ENCODE results near the gene PRKAG2. TPM values are rescaled to one million over a fixed set of nuclear protein-coding genes. Genes with fewer than 3 reads are reported as not detected.

Gene PRKAG2
- total and polyA plus RNA-seq, 2 experiments from 2014 or later: 9.1 to 14.9 TPM

GRCh38 chr7:151571471-151571870 is 305.4 kb downstream of the PRKAG2 start:
- no peak for ATAC-seq
- Histone ChIP-seq H3K79me2 (replicated peaks; ENCODE audit: insufficient read depth) (no peaks in the 10 kb centered on the region), H3K4me1 (ENCODE audit: insufficient read depth) (peaks cover 13% of the 10 kb centered on the region; the same call in 1 of the 2 replicates), H3K27ac (ENCODE audit: low read depth) (no peak overlapping the region), H2AFZ (no peak overlapping the region), H3F3A (replicated peaks; ENCODE audit: low read depth) (no peaks in the 10 kb centered on the region), H3K36me3 (ENCODE audit: insufficient read depth) (no peaks in the 10 kb centered on the region), H3K27me3 (ENCODE audit: insufficient read depth) (no peaks in the 10 kb centered on the region), H4K20me1 (replicated peaks; ENCODE audit: insufficient read depth) (no peaks in the 10 kb centered on the region), H3K4me2 (no peak overlapping the region), H3K4me3 (no peak overlapping the region), H3K9me2 (ENCODE audit: insufficient read depth) (no peaks in the 10 kb centered on the region)
- no peak overlapping the region for H3K4me3 Mint-ChIP-seq
- H3K36me3 Mint-ChIP-seq (ENCODE audit: low read depth): no peaks in the 10 kb centered on the region
- H3K4me1 Mint-ChIP-seq: peaks cover 22% of the 10 kb centered on the region
- DNase-seq (ENCODE audit: low spot score): no peak
- no peaks in the 10 kb centered on the region for H3K9me3 Mint-ChIP-seq
- peaks cover 2% of the 10 kb centered on the region for H3K27me3 Mint-ChIP-seq (ENCODE audit: insufficient read depth, low read depth, poor library complexity)
- no peak overlapping the region for H3K27ac Mint-ChIP-seq
- no peak for TF ChIP-seq ZNF331 (CRISPR knock-in tag; IDR thresholded peaks at IDR 0.05; ENCODE audit: low read depth)
- no peak for TF ChIP-seq STAT1 (IDR thresholded peaks at IDR 0.05; ENCODE audit: unreplicated experiment)
- TF ChIP-seq ZNF462 (CRISPR knock-in tag; IDR thresholded peaks at IDR 0.05): no peak
- no peak for TF ChIP-seq POLR2AphosphoS5 (IDR thresholded peaks at IDR 0.05; ENCODE audit: low read depth)
- TF ChIP-seq REST (IDR thresholded peaks at IDR 0.05; ENCODE audit: unreplicated experiment): no peak
- TF ChIP-seq ETS1 (IDR thresholded peaks at IDR 0.05): no peak
- TF ChIP-seq NANOG (IDR thresholded peaks at IDR 0.05; ENCODE audit: borderline replicate concordance): no peak
- TF ChIP-seq CREB1 (CRISPR knock-in tag; IDR thresholded peaks at IDR 0.05; ENCODE audit: low read depth): no peak
- TF ChIP-seq EZH2 (IDR thresholded peaks at IDR 0.05; ENCODE audit: low read depth, unreplicated experiment): no peak
- TF ChIP-seq CTCF (conservative IDR thresholded peaks at IDR 0.05; ENCODE audit: low read depth in 2 of 2): no peak
- no peak for TF ChIP-seq EZH2phosphoT487 (IDR thresholded peaks at IDR 0.05; ENCODE audit: unreplicated experiment)
- TF ChIP-seq JUNB (IDR thresholded peaks at IDR 0.05; ENCODE audit: unreplicated experiment): no peak
- no peak for TF ChIP-seq ZNF114 (CRISPR knock-in tag; IDR thresholded peaks at IDR 0.05)
